ENCODE results near the gene IFT122. TPM values are rescaled to one million over a fixed set of nuclear protein-coding genes. Genes with fewer than 3 reads are reported as not detected.

IFT122 gene
- polyA plus RNA-seq, 1 experiment: 27.8 TPM

GRCh38 chr3:129403450-129403849 lies 36.6 kb upstream of the IFT122 start:
- ChIA-PET POLR2A (no interaction called here), CTCF (interaction anchor here (1.1 to 1.4 kb wide), 3 partner anchors 16 to 121 kb away, joined by 3 read pairs; no protein-coding TSS in a partner anchor)
- no peak for TF ChIP-seq CTCF (IDR thresholded peaks at IDR 0.05; ENCODE audit: insufficient read depth, low read depth, low read length)
- Histone ChIP-seq H3K36me3 (ENCODE audit: control insufficient read depth, insufficient read depth, low read length) (no peaks in the 10 kb centered on the region), H3K27me3 (ENCODE audit: control insufficient read depth, insufficient read depth, low read length) (no peaks in the 10 kb centered on the region), H3K4me3 (ENCODE audit: low read depth, low read length) (no peak overlapping the region)
- no peak for DNase-seq (ENCODE audit: low read depth)

GRCh38 chr3:129404130-129404529 lies 35.9 kb upstream of the IFT122 start:
- ChIA-PET CTCF (interaction anchor here (1.4 kb wide), 1 partner anchor 16 kb away, joined by 3 read pairs; no protein-coding TSS in a partner anchor), POLR2A (no interaction called here)
- no peak overlapping the region for H3K4me3 ChIP-seq (ENCODE audit: low read depth, low read length)
- H3K27me3 ChIP-seq (ENCODE audit: control insufficient read depth, insufficient read depth, low read length): no peaks in the 10 kb centered on the region
- TF ChIP-seq CTCF (IDR thresholded peaks at IDR 0.05; ENCODE audit: insufficient read depth, low read depth, low read length): no peak
- no peaks in the 10 kb centered on the region for H3K36me3 ChIP-seq (ENCODE audit: control insufficient read depth, insufficient read depth, low read length)
- DNase-seq (ENCODE audit: low read depth): no peak

- no peaks in the 10 kb centered on the region for H3K36me3 ChIP-seq (ENCODE audit: control insufficient read depth, insufficient read depth, low read length)
- ChIA-PET CTCF (interaction anchor here (0.7 kb wide), 1 partner anchor 10 kb away, joined by 3 read pairs; no protein-coding TSS in a partner anchor), POLR2A (no interaction called here)
- no peak overlapping the region for H3K4me3 ChIP-seq (ENCODE audit: low read depth, low read length)
- no peaks in the 10 kb centered on the region for H3K27me3 ChIP-seq (ENCODE audit: control insufficient read depth, insufficient read depth, low read length)
- no peak for TF ChIP-seq CTCF (IDR thresholded peaks at IDR 0.05; ENCODE audit: insufficient read depth, low read depth, low read length)
- no peak for DNase-seq (ENCODE audit: low read depth)
Observed at GRCh38 chr3:129404610-129405009, 35.4 kb upstream of the IFT122 start.

- no peak for TF ChIP-seq CTCF (IDR thresholded peaks at IDR 0.05; ENCODE audit: insufficient read depth, low read depth, low read length)
- Histone ChIP-seq H3K36me3 (ENCODE audit: control insufficient read depth, insufficient read depth, low read length) (no peaks in the 10 kb centered on the region), H3K27me3 (ENCODE audit: control insufficient read depth, insufficient read depth, low read length) (no peaks in the 10 kb centered on the region), H3K4me3 (ENCODE audit: low read depth, low read length) (no peak overlapping the region)
- ChIA-PET POLR2A (interaction anchor here (0.7 kb wide), 1 partner anchor 8 kb away, joined by 3 read pairs; no protein-coding TSS in a partner anchor), CTCF (interaction anchor here (0.6 to 2.0 kb wide), 3 partner anchors 10 to 26 kb away, joined by 3 to 6 read pairs (median 4); no protein-coding TSS in a partner anchor)
- no peak for DNase-seq (ENCODE audit: low read depth)
Observed at GRCh38 chr3:129409541-129409940, 30.5 kb upstream of the IFT122 start.

- CTCF ChIA-PET: no interaction called here
- no peak overlapping the region for H3K4me3 ChIP-seq (ENCODE audit: low read depth, low read length)
- no peaks in the 10 kb centered on the region for H3K36me3 ChIP-seq (ENCODE audit: control insufficient read depth, insufficient read depth, low read length)
- no peak for TF ChIP-seq CTCF (IDR thresholded peaks at IDR 0.05; ENCODE audit: insufficient read depth, low read depth, low read length)
- POLR2A ChIA-PET: no interaction called here
- DNase-seq (ENCODE audit: low read depth): no peak
- no peaks in the 10 kb centered on the region for H3K27me3 ChIP-seq (ENCODE audit: control insufficient read depth, insufficient read depth, low read length)
Observed at GRCh38 chr3:129410971-129411370, 29.1 kb upstream of the IFT122 start.
